Mesendoderm (in vitro differentiated cells): Measurements from ENCODE around the gene HOXA9.

Experiments
- DNase-seq: peaks from one replicate; pipeline ENCODE4 v3.0.0; 2013
- H2AK5ac ChIP-seq: 2 replicates; pipeline ENCODE4 v1.6.1; 2013; ENCODE audit warnings: low read length, inconsistent platforms
- H2BK120ac ChIP-seq: 2 replicates; pipeline ENCODE4 v1.6.1; 2013; ENCODE audit warnings: low read depth, mild to moderate bottlenecking, low read length, moderate library complexity, mixed read lengths
- H2BK15ac ChIP-seq: replicated peaks from 2 replicates; pipeline ENCODE4 v1.6.1; 2013; ENCODE audit warnings: low read depth, mild to moderate bottlenecking, moderate library complexity
- H2BK5ac ChIP-seq: 2 replicates; pipeline ENCODE4 v1.6.1; 2013; ENCODE audit warnings: low read length, inconsistent platforms
- H3K18ac ChIP-seq: 2 replicates; pipeline ENCODE4 v1.6.1; 2013; ENCODE audit warnings: mild to moderate bottlenecking, low read length, mixed read lengths
- H3K23ac ChIP-seq: one replicate; pipeline ENCODE4 v1.6.1; 2013; ENCODE audit warnings: low read length
- H3K27ac ChIP-seq: 2 replicates; pipeline ENCODE4 v1.5.1; 2013; ENCODE audit warnings: low read depth, mild to moderate bottlenecking, inconsistent platforms, low read length, moderate library complexity
- H3K27me3 ChIP-seq: 2 replicates; pipeline ENCODE4 v1.6.1; 2013; ENCODE audit warnings: low read length, control low read depth, mild to moderate bottlenecking, inconsistent platforms; ENCODE audit not compliant: insufficient read depth, poor library complexity
- H3K36me3 ChIP-seq: 2 replicates; pipeline ENCODE4 v1.6.1; 2013; ENCODE audit warnings: low read length, inconsistent platforms; ENCODE audit not compliant: control insufficient read depth, insufficient read depth
- H3K4ac ChIP-seq: one replicate; pipeline ENCODE4 v1.6.1; 2013; ENCODE audit warnings: low read depth, mild to moderate bottlenecking, low read length, moderate library complexity
- H3K4me1 ChIP-seq: 2 replicates; pipeline ENCODE4 v1.6.1; 2013; ENCODE audit warnings: low read depth, low read length, inconsistent platforms; ENCODE audit not compliant: control insufficient read depth
- H3K4me2 ChIP-seq: 2 replicates; pipeline ENCODE4 v1.6.1; 2013; ENCODE audit warnings: low read length
- H3K4me3 ChIP-seq: 2 replicates; pipeline ENCODE4 v1.5.1; 2013; ENCODE audit warnings: mild to moderate bottlenecking, low read length
- H3K56ac ChIP-seq: one replicate; pipeline ENCODE4 v1.6.1; 2013; ENCODE audit warnings: low read length
- H3K79me1 ChIP-seq: 2 replicates; pipeline ENCODE4 v1.6.1; 2013; ENCODE audit warnings: low read length, inconsistent platforms
- H3K79me2 ChIP-seq: 2 replicates; pipeline ENCODE4 v1.6.1; 2013; ENCODE audit warnings: mild to moderate bottlenecking, low read length; ENCODE audit not compliant: control insufficient read depth, insufficient read depth
- H3K9ac ChIP-seq: 2 replicates; pipeline ENCODE4 v1.6.1; 2013; ENCODE audit warnings: low read length, inconsistent platforms
- H4K5ac ChIP-seq: one replicate; pipeline ENCODE4 v1.6.1; 2013; ENCODE audit warnings: low read length
- H4K8ac ChIP-seq: one replicate; pipeline ENCODE4 v1.6.1; 2013; ENCODE audit warnings: low read depth, mild to moderate bottlenecking, control low read depth, low read length, moderate library complexity
- WGBS: extraction: QIAGEN DNeasy Blood & Tissue Kit; methylation state at CpG from one replicate; pipeline ENCODE4 v1.1.7; 2013; ENCODE audit warnings: low lambda C conversion rate, missing lambda C conversion rate; ENCODE audit not compliant: insufficient coverage; ENCODE audit errors: extremely low coverage; 5-methylcytosine and 5-hydroxymethylcytosine counted together

Gene HOXA9

GRCh38 chr7:27160546-27161213, 4.7 kb downstream of the HOXA9 start:
- H2AK5ac ChIP-seq = no peak overlapping the region
- H3K18ac ChIP-seq = no peak overlapping the region
- H3K56ac ChIP-seq = peak overlapping the region; percentile 67
- no peak overlapping the region for H3K4me3 ChIP-seq
- H3K79me1 ChIP-seq = no peaks in the 10 kb centered on the region
- H3K9ac ChIP-seq = peak overlapping the region; percentile 53
- H2BK120ac ChIP-seq = no peak overlapping the region
- peak overlapping the region; percentile 64 for H3K4me2 ChIP-seq
- peaks cover 89% of the 10 kb centered on the region for H3K27me3 ChIP-seq
- H3K4ac ChIP-seq = no peak overlapping the region
- H2BK5ac ChIP-seq = no peak overlapping the region
- H4K5ac ChIP-seq = no peak overlapping the region
- no peak overlapping the region for H3K23ac ChIP-seq
- peak; percentile 84 for DNase-seq
- H2BK15ac ChIP-seq = no peak overlapping the region
- H3K36me3 ChIP-seq = no peaks in the 10 kb centered on the region
- H3K79me2 ChIP-seq = no peaks in the 10 kb centered on the region
- H4K8ac ChIP-seq = no peak overlapping the region
- WGBS = no CpG with 5 or more reads among the region's 54 CpGs
- H3K27ac ChIP-seq = no peak overlapping the region
- no peaks in the 10 kb centered on the region for H3K4me1 ChIP-seq

GRCh38 chr7:27160145-27160545, 5.2 kb downstream of the HOXA9 start:
- H3K36me3 ChIP-seq = no peaks in the 10 kb centered on the region
- no peak overlapping the region for H2AK5ac ChIP-seq
- no peaks in the 10 kb centered on the region for H3K79me1 ChIP-seq
- H4K5ac ChIP-seq = no peak overlapping the region
- no peak overlapping the region for H2BK5ac ChIP-seq
- no peak overlapping the region for H4K8ac ChIP-seq
- DNase-seq = no peak
- H3K4me3 ChIP-seq = no peak overlapping the region
- peaks cover 89% of the 10 kb centered on the region for H3K27me3 ChIP-seq
- H2BK120ac ChIP-seq = no peak overlapping the region
- H3K23ac ChIP-seq = no peak overlapping the region
- H3K56ac ChIP-seq = no peak overlapping the region
- no peak overlapping the region for H3K9ac ChIP-seq
- no peak overlapping the region for H3K4me2 ChIP-seq
- H3K79me2 ChIP-seq = no peaks in the 10 kb centered on the region
- no CpG with 5 or more reads among the region's 23 CpGs for WGBS
- no peak overlapping the region for H3K18ac ChIP-seq
- no peaks in the 10 kb centered on the region for H3K4me1 ChIP-seq
- H3K4ac ChIP-seq = no peak overlapping the region
- no peak overlapping the region for H3K27ac ChIP-seq
- no peak overlapping the region for H2BK15ac ChIP-seq

- no peak for DNase-seq
These were observed 5.8 kb downstream of the HOXA9 start for GRCh38 chr7:27159266-27160144.

GRCh38 chr7:27158436-27159265, 6.7 kb downstream of the HOXA9 start:
- H3K56ac ChIP-seq = no peak overlapping the region
- H3K79me1 ChIP-seq = no peaks in the 10 kb centered on the region
- H3K36me3 ChIP-seq = no peaks in the 10 kb centered on the region
- DNase-seq = no peak
- no peak overlapping the region for H2BK120ac ChIP-seq
- no peak overlapping the region for H4K5ac ChIP-seq
- H2AK5ac ChIP-seq = no peak overlapping the region
- H3K18ac ChIP-seq = no peak overlapping the region
- H3K4me3 ChIP-seq = no peak overlapping the region
- no peak overlapping the region for H3K9ac ChIP-seq
- no peak overlapping the region for H4K8ac ChIP-seq
- no peak overlapping the region for H3K4me2 ChIP-seq
- H2BK5ac ChIP-seq = no peak overlapping the region
- H2BK15ac ChIP-seq = no peak overlapping the region
- no CpG with 5 or more reads among the region's 35 CpGs for WGBS
- H3K4ac ChIP-seq = no peak overlapping the region
- no peak overlapping the region for H3K23ac ChIP-seq
- no peaks in the 10 kb centered on the region for H3K79me2 ChIP-seq
- H3K27me3 ChIP-seq = peaks cover 90% of the 10 kb centered on the region
- no peak overlapping the region for H3K27ac ChIP-seq
- no peaks in the 10 kb centered on the region for H3K4me1 ChIP-seq

More at GRCh38 chr7:27159266-27160144, 5.8 kb downstream of the HOXA9 start:
- Histone ChIP-seq H3K4me3 (no peak overlapping the region), H3K79me1 (no peaks in the 10 kb centered on the region), H3K4me1 (no peaks in the 10 kb centered on the region), H3K18ac (no peak overlapping the region), H4K5ac (no peak overlapping the region), H2BK120ac (no peak overlapping the region), H3K27ac (no peak overlapping the region), H2AK5ac (no peak overlapping the region), H3K23ac (no peak overlapping the region), H3K27me3 (peaks cover 89% of the 10 kb centered on the region), H3K56ac (no peak overlapping the region), H3K79me2 (no peaks in the 10 kb centered on the region), H3K4ac (no peak overlapping the region), H3K36me3 (no peaks in the 10 kb centered on the region), H3K4me2 (no peak overlapping the region), H2BK5ac (no peak overlapping the region), H4K8ac (no peak overlapping the region), H3K9ac (no peak overlapping the region), H2BK15ac (no peak overlapping the region)
- WGBS = no CpG with 5 or more reads among the region's 27 CpGs

GRCh38 chr7:27157702-27158431, 7.5 kb downstream of the HOXA9 start:
- Histone ChIP-seq H3K4me1 (no peaks in the 10 kb centered on the region), H3K36me3 (no peaks in the 10 kb centered on the region), H2AK5ac (no peak overlapping the region), H2BK120ac (no peak overlapping the region), H4K5ac (no peak overlapping the region), H3K79me1 (no peaks in the 10 kb centered on the region), H3K4me3 (no peak overlapping the region), H3K9ac (no peak overlapping the region), H3K27ac (no peak overlapping the region), H3K27me3 (peaks cover 91% of the 10 kb centered on the region), H2BK15ac (no peak overlapping the region), H3K4me2 (no peak overlapping the region), H4K8ac (no peak overlapping the region), H3K18ac (no peak overlapping the region), H2BK5ac (no peak overlapping the region), H3K4ac (no peak overlapping the region), H3K56ac (no peak overlapping the region), H3K79me2 (no peaks in the 10 kb centered on the region), H3K23ac (peak overlapping the region; percentile 66)
- no CpG with 5 or more reads among the region's 30 CpGs for WGBS
- no peak for DNase-seq
